ENCODE results near the gene CCR3.

CCR3 gene

DNA sequence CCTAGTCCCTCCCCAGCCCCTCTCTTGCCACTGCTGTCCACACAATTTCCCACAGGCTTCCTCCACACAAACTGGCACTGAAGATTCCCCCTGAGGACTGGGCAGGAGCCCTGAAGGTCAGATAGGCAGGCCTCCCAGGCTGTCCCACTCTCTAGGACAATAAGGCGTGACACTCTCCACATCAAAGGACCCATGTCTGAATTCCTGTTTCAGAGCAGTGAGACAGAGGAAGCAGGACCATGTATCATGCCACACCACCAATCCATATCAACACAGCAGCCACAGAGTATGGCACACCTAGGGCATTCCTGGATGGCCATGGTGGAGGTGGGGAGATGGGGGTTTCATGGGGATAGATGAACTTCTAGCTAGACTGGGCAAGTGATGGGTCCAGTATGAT, 20.3 kb upstream of the CCR3 start:
- no peak for DNase-seq

DNA sequence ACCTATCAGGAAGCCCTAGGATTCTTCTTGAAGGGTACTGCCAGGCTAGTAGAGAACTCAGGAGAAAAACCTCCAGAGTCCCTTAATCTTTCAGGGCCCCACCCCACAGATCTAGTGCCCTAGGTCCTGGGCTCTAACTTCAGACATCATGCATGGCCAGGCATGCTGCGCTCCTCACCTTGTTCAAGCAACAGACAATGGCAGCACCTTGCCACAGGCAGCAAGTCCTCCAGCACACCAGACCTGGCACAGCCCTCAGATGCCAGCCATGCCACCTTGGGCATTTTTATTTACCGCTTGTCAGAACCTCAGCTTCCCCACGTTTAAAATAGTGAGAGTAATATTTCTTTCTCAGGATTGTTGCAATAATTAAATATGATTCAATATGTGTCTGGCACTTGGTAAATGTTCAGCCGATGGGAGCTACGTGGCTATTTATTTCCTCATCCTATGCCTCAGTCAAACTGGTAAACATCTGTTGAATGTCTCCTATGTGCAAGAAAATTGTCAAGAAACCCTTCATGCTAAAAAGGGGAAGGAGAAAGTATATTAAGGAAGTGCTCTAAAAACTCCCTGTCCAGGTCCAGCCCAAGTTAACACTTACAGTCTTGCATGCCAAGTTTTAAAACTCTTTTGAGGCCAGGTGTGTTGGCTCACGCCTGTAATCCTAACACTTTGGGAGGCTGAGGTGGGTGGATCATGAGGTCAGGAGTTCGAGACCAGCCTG, 19.7 kb upstream of the CCR3 start:
- DNase-seq: no peak

DNA sequence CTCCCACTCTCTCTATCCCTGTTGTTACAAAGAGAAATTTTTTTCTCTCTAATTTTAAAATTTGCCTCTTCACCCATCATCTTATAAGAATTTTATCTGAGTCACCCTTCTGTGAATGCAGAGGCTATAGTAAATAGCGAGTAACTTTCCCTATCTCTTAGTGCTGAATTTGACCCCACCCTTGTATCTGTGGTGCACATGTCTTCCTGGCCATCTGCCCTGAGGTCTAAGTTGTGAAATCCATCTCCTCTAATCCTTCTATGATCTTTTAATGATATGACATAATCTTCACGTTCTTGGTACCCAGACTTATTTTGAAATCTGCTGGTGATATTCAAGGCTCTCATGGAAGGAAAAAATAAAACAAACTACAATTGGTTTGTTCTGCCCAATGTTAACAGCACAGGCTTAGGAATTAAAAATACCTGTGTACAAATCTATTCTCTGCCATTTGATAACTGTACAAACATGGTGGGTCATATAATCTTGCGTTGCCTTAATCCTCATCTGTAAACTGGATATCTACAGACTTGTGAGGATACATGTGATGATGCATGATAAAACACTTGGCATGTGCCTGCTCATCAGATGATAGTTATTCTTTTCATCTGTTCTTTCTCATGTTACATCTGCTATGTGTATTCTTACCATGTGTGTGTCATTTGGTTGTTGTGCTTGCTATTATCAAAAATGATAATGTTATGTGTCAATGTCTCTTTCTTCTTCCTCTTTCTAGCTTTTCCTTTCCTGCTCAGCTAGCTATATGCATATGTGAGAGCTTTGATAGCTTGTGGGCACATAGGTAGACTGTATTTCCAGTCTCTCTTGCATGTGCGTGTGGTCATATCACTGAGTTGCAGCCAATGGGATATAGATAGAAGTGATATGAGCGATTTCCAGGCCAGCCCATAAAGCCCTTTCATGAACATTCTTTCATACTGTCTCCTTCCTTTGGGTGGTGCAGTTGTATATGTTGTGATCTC, 13.7 kb upstream of the CCR3 start:
- DNase-seq: no peak

DNA sequence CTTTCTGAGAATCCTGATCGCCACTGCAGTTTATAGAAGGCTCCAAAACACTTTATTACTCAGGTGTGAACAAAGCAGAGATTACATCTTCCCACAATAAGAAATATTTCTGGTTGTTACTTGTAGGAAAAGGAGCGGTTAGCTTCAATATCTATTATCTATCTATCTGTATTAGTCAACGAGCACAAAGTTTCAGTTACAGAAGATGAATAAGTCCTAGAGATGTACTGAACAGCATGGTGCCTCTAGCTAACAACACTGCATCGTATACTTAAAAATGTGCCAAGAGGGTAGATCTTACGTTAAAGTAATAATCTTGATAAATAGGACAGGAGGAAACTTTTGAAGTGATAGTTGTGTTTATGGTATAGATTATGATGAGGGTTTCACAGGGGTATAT, 10.9 kb upstream of the CCR3 start:
- DNase-seq: no peak

DNA sequence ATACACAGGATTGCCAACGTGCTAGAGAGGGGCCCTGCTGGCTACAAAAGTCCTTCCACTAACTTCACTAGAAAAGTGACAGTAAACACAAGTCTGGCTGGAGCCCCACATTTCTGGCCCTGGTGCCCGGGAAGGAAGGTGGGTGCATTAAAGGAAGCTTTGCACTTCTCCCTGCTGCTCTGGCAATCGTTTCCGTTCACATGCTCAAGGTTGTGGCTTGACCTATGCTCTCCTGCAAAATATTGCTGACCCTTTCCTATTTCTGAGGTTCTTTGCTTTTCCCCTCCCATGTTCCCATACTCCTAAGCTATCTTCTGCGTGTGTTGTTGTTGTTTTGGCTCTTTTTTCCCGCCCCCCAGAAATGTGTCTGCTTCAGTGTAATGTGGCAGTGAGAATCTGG, 9.1 kb upstream of the CCR3 start:
- DNase-seq: no peak

DNA sequence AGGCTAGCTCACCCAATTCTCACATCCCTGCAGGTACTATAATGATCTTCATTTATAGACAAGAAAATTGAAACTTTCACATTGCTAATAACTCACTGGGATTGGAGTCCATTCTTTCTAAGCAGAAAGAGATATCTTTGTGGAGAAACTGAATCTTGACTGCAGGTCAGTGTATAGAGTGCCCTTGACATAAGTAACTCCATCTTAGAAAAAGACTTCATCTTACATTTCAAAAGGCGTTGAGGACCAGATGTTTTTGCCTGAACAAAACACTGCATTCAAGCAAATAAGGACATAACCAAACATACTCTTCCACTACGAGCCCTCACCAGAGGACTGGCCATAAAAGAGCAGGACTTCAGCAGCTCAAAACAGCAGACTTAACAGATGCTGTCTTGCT, 6.8 kb upstream of the CCR3 start:
- no peak for DNase-seq

DNA sequence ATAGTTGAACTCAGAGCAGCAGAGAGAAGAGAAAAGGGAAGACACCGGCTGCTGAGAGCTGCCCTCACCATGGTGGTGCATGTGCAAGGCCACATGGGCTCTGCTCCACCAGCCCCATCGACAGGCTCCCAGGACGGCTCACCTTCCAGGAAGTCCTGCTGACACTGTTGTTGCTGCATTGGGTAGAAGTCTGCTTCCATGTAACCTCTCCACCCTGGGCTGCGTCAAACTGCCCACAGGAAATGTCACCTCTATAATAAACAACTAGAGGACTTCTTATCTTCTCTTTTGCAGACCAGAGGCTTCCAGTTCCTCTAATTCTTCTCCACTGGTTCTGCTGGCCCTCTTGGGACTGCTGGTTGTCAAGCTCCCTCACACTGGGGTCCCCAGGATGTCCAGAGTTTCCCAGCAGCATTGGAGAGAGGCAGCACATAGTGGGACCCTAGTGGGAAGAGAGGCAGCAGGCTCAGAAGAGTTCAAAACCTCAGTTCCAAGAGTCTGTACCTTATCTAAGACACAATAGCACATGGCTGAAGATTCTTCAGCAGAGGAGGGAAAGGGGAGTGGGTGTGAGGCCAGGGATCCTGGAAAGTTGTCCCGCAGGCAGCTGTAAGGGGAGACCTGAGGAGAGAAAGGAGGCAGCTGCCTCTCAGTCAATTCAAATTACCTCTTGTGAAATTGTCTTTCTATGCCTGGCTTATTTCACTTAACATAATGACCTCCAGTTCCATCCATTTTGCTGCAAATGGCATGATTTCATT, 5.8 kb upstream of the CCR3 start:
- DNase-seq: no peak

DNA sequence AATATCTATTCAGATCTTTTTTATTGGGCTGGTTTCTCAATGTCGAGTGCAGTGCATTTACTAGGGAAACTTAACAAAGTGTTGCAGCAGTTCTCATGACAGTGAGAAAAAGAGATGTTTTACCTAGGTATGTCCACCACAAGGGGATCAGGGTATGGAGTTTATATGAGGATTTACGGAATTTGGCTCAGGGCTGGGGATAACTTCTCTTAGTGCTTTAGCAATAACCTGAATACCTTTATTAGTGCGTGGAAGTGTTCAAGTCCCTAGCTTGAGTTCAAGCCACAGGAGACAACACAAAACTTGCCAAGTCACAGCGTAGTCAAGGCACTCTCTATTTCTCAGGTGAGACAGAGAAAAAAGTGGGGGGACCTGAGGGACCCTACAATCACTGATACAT, 3.9 kb upstream of the CCR3 start:
- no peak for DNase-seq

DNA sequence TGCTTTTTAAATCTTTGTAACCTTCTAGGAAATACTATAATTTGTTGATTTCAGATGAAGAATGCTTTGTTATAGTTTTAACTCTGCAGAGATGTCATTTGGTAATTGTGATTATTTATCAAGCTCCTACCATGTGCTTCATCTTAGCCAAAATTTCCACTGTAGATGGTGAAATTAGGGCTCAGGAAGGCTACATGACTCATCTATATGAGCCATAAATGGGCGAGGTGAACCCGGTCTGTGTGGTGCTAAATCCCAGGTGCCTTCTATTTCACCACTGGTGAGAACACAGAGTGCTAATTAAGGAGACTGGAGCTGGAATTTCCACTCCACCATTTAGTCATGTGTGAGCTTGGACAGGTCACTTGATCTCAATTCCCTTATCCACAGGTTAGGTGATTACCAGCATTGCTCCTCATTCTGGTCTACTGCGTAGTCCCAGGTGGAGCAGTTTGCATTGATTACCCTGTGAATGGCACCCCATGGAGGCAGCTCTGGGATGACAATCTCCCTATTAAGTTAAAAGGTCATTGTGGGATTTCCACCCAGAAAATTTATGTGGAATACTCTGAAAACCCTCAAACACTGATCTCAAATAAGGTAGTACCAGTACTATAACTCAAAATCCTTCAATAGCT, 2.8 kb upstream of the CCR3 start:
- DNase-seq: no peak

DNA sequence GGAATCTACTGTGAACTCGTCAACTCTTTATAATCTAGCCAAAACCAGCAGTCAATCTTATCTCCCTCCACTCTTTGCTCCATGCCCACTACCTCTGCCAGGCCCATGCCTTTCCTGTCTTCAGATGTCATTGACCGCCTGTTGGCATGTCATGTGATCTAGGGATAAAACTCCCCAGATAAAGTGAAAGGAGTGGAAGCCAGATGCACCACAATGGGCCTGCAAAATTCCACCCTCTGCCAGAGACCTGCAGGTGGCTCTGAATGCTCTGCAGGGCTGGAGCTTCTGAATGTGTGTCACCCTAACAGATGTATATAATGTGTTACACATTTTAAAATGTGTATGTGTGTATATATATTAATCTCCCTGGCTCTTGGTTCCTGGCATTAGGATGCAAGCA, 2.3 kb upstream of the CCR3 start:
- DNase-seq: no peak

DNA sequence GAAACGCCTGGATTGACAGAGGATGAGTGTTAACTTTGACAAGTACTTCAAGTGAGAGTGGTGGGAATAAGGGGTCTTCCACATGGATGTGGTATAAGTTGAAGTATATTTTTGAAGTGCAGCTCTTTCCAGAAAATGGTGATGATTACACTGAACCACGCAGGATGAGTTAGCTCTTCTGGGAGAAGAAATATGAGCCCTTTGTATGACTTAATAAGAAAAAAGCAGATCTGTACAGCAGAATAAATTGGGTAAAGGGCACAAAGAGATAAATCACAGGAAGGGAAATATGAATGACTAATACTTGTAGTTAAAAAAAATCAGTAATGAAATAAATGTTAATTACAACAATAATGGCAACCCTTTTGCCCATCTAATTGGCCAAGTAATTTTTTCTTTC, 1.3 kb downstream of the CCR3 start:
- no peak for DNase-seq

DNA sequence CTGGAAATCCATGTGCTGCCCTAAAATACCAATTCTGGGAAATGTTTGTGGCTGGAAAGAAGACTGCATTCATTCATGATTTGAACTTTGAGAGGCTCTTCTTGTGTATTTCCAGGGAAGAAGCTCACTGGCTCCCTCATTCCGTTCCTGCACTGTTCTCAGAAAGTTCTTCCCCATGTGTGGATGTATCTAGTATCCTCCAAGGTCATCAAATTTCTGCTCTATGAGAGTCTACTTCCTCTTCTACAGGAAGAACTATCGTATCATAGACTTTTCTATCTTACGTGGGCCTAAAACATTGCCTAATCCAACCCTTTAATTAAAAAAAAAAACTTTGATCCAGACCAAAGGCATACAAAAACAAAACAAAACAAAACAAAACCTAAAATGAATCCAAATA, 2.9 kb downstream of the CCR3 start:
- DNase-seq: no peak

DNA sequence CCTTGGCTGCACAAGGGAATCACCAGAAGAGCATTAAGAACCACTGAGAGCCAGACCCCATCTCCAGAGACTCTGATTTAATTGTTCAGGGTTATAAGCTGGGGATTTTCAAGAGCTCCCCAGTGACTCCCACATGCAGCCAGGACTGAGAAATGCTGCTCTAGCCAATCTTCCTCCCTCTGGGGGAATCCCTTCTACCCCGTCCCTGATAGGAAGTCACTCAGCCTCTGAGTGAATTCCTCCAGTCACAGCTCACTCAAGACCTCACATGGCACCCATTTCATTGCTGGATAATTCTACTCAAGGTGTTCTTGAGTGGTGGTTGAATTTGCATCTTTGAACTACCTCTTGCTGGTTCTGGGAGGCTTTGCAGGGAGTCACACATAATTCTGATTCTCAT, 10.7 kb downstream of the CCR3 start:
- DNase-seq: no peak

DNA sequence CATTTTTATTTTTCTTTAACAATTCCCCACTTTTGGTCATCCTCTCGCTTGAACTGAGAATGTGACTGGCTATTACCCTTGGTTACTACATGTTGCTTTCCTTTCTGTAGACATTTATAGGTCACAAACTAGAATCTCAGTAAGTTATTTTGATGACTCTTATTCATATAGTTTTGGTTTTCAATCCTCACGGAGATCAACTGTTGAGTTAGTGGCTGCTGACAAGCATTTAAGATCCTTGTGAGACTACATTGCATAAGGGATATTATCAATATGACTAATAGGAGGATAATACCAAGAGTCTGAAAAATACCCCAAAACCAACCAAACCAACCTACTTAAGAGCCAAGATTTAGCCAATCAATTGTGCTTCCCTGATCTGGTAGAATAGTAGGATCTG, 16.3 kb downstream of the CCR3 start:
- DNase-seq: no peak

DNA sequence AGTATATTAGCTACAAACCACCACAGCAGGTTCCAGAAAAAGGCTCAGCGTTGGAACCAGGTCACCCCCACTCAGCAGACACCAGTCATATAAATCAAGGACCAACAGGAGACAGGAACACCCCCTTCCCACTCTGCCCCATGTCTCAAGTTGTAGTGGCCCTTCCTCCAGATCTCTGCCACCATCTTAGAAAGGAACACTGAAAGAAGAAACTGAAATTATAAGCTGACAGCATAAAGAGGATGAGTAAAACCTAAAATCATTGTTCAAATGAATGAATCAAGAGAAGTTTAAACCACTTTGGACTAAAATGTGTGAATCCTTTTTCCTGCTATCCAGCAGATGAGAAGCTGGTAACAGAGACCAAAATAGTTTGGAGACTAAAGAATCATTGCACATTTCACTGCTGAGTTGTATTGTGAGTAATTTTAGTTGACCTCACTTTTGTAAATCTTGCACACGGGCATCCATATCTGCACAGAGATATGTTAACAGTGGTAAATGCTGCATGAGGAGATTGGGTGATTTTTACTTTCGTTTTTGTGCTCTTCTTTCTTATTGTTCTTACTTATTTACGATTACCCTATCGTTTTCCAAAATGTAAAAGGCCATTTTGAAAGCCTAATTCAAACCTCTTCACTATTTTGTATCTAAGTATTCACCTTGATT, 19.8 kb downstream of the CCR3 start:
- DNase-seq: no peak

DNA sequence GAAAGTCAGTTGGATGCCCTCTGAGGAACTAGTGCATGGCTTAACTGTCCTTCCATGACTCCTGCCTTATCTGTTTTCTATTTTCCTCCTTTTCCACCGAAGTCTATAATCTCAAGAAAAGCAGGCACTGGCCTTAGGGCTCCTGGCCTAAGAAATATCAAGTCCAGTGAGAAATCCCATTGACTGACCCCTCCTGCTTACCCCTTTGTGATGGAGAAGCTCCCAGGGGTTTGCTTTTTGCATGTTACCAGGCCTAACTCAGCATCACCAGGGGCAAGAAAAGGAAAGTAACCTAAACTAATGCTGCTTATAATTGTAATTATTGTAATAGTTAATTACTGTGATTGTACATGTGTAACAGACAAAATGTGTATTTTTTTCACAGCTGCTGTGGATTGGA, 21.7 kb downstream of the CCR3 start:
- DNase-seq: no peak

DNA sequence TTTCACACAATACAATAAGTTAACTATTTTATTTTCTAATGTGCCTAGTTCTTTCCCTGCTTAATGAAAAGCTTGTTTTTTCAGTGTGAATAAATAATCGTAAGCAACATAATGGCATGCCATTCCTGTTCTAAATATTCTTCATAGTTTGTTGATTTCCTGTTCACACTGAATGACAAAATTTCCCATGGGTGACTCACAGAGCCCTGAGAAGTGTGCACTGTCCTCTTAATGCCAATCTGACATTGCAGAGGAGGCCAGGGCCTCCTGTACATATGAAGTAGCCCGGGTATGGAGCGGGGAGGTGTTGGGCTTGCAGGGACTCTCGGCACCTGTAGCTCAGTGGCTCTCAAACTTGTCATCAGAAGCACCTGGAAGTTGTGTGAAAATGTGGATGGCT, 24.3 kb downstream of the CCR3 start:
- DNase-seq: no peak

DNA sequence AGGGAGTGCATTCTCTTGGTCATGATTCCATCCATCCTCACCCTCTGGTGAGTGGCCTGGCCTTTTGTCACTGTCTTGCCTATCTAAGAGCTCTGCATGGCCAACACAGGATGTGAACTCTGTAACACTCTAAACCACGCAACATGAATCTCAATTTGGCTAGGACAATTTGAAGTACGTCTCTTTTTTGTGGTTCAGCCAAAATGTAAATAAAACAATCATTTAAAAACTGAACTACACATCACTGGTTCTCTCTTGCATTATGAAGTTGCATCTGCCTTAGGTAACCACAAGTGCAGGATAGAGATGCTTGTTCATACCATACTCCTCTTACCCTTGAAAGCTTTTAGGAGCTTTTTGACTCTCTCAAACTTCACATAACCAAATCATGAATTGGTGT, 27.3 kb downstream of the CCR3 start:
- DNase-seq: no peak

DNA sequence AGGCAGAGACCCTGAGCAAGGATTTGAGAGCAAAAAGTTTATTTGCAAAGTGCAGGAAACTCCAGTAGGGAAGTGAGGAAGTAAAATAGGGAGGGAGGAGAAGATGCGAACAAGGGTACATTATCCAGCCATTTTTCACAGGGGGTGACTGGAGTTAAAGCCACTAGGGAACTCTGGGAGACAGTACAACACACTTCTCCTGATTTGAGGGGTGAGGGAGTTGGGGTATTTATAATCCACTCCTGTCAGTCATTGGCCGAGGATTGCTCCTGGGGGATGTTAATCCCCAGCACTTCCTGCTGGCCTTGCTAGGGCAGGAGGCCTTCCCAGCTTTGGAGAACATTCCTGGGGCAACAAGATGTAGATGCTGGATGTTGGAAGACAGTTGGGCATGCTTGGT, 28.2 kb downstream of the CCR3 start:
- no peak for DNase-seq

DNA sequence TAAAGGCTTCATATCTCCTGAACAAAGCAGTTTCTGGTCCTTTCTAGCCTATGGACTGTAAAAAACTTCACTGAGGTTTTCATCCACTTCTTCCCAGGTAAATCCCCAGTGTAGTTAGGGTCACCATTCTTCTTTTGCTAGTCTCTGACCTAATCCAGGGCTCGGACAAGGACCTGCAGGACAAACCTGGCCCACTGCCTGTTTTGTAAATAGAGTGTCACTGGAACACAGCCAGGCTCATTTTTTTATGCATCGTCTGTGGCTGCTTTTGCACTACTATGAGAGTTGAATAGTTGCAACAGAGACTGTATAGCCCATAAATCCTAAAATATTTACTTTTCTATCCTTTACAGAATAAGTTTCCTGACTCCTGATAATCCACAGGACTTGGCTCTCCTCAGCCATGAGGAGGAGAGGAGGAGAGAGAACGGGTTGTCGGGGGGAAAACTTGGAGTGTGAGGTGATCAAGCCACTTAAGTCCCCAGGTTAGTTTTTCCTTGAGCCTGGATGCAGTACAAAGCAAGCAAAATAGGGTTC, 29.0 kb downstream of the CCR3 start:
- DNase-seq: no peak

DNA sequence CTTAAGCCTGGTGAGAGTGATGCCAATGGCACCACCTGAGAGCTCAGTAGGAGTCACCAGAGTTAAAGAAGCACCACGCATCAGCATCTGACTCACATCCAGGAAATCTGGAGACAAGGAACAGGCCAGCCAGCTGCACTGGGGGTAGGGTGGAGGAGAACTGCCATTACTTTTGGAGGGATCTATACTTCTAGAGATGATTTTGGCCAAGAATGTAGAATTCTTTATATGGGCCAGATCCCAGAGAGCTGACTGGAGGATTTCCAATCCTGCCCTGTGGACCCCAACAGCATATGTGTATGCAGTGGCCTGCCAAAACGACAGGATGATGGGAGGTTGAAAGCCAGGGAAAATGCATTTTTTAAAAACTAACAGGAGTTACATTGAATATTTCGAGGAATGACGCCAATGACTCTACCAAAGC, 29.8 kb downstream of the CCR3 start:
- no peak for DNase-seq

DNA sequence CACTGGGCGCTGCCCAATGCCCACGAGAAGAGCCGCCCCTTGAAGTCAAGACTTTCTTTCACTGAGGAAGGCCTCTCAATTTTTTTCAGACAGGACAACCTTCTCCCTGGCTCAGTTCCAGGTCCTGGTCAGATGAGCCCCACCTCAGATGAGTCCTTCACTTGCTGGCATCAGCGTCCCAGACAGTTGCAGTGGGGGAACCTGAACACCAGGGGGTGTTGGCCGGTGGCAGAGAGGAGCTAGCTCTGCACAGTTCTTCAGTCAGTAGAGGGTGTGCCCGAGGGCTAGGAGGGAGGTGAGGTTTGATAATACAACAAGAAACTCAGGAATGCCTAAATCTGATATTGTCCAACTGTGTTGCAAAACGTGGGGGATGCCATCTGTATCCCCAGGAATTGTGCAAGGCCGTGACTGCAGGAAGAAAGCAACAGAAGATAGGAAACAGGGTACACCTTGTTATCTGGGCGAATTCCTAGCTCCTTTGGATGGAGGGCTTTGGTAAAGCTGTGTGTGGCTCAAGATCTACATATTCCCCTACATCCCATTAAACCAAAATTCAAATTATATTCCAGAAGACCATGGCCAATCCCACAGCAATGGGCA, 34.3 kb downstream of the CCR3 start:
- DNase-seq: peak; percentile 74
